ENCODE measurements around the gene CFAP90.

The CFAP90 gene

DNA sequence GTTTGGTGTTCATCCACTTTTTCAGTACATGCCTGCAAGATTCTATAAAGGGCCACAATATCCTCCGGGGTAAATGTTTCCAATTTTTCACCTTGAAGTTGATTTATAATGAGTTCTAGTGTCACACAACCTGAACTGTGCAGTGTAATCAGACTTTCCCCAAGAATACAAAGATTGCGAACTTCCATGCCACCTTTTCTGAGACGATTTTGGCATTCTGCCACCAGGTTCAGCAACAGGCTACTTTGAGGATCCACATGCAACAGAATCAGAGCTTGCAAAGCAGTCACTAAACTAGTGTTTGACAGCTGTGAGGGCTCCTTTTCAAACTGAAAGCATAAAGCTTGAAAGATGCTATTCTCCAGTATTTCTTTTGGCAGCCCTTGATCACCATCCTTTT lies 16.3 kb upstream of the CFAP90 start:
- DNase-seq = no peak

DNA sequence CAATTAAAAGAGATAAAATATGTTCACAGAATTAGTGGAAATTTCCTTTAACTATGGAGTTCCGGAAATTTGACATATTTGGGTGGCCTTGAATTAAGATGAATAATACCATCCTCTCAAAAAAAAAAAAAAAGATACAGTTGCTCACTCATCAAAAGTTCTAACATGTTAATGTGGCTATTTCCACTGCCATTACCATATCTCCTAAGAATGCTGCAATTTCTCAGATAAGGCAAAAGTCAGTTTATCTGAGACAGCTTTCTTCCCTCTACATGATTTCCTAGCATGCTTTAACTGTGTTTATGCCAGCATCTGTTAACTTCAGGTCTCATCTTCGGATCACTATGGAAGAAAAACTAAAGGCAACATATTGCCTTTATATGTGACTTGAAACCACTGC lies 15.3 kb upstream of the CFAP90 start:
- DNase-seq = no peak

DNA sequence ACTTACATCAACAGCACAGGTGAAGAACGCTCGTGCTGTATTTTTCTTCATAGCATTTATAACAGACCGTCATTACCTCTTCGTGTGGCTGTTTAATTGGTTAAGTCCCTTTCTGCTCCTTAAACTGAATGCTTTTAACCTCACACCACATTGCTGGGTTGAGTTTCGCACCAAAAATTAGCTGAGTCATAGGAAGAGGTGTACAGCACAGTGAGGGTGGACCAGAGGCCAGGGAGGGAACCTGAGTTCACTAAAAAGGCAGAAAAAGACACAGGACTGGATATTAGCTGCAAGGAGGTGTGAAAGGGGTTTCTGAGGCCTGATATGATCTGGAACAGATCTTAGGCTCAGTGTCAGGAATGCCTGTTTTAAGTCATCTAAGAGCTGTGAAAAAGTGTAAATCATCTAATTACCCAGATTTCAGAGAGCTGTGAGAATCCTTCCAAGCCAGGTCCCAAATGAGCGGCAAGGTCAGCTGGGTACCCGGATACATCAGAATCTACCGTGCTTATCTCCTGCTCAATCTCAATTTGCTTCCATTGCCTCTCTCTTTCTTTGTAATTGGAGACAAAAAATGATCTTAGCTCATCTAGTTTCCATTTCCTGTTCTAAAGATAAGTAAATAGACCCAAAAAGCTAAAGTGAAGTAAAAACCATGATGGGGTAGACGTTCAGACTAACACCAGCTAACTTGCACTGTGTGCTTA lies 7.1 kb upstream of the CFAP90 start:
- DNase-seq = no peak

DNA sequence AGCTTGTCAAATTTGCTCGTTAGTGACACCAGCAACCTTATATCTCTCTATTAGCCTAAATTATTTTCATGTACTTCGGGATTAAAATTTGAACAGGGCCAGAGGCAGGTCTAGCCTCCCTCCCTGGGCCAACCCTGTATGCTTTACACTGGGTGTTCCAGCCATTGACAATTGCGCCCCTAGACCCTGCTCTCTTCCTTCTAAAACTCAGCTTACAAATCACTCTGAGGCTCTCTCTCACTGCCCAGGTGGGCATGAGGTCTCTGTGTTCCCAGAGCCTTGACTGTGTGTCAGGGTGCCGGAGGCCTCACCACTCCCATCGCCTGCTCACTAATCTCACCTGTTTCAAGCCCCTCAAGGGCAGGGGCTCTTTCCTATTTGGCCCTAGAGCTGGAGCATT lies 6.4 kb upstream of the CFAP90 start:
- DNase-seq = no peak

DNA sequence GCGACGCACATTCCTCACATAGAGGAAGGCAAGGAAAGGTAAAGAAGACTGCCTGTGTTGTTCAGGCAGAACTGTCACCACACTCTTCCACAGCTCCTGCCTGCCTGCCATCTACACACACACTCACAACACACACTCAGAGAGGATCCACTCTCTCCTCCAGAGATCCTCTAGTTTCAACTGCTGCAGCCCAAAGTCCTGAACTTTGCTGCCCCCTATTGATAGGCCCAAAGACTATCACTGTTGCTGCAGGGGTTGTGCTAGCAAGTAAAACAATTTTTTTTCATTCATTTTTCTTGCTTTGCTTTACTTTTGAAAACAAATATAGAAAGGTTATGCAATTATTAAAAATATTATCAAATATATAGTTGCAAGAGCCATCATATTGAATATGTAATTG lies 5.9 kb upstream of the CFAP90 start:
- peak; percentile 22 for DNase-seq

DNA sequence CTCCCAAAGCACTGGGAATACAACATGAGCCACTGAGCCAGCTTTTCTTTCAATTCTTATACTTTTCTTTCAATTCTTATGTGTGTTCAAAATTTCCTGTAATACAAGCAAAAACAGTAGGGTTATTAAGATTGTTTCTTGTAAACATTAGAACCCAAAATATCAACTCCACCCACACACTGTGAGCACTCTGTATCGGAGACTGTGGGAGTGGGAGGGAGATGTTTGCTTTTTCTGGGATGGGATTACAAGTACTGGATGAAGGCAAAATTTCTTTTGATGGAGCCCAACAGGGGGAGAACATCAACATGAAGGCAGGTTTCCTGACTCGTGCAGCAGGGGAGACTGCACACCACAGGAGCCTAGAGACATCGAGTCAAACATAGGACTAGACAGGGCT lies 4.7 kb upstream of the CFAP90 start:
- no peak for DNase-seq

DNA sequence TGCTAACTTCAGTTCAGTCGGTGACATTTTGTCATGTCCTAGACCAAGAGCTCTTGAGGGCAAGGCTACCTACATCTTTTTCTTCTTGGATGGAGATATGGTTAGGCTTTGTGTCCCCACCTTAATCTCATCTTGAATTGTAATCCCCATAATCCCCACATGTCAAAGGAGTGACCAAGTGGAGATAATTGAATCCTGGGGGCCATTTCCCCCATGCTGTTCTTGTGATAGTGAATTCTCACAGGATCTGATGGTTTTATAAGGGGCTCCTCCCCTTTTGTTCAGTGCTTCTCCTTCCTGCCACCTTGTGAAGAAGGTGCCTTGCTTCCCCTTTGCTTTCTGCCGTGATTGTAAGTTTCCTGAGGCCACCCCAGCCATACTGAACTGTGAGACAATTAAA lies 2.1 kb upstream of the CFAP90 start:
- no peak for DNase-seq

DNA sequence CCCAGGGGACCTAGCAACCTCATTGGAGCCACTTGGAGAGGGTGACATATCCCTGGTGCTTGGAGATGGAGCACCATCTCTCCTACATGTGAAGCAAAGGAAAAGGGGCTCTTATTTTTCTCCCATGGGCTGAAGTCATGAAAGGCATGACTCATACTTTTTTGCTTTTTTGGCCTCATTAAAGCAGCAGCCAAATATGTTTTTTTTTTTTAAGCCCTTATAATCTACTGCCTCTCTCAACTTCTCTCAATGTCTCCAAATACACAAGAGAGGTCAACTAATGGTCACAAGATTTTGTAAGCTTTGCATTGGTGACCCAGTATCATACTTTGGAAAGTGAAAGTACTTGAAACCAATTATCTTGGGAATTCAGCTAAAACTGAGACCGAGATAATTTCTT lies 1.6 kb upstream of the CFAP90 start:
- no peak for DNase-seq

DNA sequence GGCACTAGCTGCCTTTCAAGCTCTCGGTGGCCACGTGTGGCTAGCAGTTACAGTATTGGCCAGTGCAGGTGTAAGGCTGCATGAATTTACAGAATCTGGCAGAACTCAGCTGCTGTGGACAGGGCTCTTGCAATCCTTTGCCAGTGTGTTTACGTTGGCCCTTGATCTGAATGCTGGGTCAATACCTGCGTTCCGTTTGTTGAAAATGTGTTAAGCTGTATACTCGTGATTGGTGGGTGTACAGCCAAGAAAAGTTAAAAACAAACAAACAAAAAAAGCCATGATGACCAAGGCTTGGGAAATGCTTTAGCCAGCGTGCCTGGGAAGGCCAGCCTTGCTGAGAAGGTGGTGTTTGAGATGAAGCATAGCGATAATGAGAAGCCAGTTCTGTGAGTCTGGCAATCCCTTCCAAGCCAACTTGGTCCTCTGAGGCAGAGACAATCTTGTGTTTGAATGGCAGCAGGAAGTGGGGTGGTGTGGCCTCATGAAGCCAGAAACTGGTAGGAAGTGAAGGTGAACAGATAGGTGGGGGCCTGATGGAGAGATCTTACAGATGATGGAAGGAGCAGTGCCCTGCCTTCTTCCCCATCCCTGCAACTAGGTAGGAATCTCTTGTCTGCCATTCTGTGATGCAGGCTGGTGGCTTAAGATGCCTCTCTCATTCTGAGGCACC lies 820 bp upstream of the CFAP90 start:
- no peak for DNase-seq

DNA sequence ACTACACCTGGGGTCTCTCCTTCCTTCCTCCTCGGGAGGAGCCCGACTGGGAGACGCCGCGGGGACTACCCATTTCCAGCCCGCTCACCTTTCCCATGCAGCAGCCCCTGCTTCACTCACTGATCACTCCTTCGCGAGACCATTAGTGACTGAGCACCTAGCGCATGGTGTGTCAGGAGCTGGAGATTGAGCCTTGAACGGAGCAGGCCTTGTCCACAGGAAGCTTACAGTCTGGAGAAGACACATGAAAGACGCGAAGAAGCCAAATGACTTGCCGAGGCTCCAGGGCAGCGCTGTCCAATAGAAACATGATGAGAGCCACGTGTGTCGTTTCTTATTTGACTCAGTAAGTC lies 283 bp upstream of the CFAP90 start:
- DNase-seq = no peak

DNA sequence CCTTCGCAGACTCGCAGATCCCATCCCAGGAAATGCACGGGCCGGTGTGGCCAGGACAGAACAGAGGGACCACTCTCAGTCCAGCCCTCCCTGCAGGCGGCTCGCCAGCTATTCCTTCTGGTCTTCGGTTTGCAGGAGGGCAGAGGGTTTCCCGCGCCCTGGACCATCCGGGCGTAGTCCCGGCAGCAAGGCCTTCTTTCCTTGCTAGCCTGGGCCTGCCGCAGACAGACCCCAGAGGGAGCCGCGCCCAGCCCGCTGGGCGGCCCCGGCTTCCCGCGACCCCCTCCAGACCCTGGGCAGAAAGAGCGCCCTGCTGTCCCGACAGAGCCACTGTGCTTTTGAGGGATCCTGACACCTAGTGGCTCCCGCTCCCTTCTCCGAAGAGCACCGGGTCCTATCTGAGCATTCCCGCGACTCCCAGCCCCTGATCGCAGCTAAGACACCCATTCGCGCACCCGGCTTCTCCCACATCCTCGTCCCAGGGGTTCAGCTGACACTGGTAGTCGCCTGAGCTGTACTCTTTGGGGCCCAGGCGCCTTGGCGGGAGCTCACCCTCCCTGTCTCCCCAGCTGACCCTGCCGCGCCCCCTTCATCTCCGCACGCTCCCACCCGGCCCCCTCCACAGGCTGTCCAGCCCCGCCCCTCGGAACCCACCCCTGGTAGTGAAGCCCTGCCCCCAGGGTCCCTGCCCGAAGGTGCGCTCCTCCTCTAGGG lies 1.1 kb downstream of the CFAP90 start:
- DNase-seq = no peak

DNA sequence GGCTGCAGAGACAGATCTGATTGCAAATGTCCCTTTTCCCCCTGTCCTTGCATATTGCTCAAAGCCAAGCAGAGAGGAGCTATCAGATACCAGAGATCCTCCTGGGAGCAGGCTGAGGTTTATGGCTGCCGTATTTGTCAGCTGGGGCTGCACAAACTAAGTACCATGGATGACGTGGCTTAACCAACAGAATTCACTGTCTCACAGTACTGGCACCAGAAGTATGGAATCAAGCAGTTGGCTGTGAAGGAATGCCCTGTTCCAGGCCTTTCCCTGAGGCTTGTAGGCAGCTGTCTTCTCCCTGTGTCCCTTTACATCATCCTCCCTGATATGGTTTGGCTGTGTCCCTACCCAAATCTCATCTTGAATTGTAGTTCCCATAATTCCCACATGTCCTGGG lies 2.6 kb downstream of the CFAP90 start:
- DNase-seq = no peak

DNA sequence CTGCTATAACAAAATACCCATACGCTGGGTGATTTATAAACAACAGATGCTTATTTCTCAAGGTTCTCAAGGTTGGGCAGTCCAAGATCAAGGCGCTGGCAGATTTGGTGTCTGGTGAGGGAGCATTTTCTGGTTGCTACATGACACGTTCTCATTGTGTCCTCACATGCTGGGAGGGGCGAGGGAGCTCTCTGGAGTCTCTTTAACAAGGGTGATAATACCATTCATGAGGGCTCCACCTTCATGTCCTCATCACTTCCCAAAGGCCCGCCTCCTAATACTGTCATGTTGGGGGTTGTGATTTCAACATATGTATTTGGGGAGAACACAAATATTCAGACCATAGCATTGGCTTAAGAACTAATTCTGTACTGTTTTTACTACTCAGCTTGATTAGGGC lies 4.6 kb downstream of the CFAP90 start:
- no peak for DNase-seq

DNA sequence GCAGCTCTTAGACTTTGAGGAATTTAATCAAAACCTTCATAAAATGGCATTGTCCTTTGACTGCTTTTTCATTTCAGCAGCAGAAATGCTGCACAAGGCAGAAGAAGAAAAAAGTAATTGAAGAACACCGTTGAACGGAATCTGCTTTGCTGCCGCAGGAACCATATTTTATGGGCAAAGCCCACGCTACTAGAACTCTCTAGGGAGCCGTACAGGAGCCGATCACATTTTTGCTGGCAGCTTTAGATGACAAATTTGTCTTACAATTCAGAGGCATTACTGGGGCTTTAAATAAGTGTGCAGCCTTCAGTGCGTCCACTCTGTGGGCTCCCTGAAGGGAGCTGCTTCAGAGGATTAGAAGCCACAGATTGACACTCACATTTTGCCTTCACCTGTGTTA lies 5.4 kb downstream of the CFAP90 start:
- no peak for DNase-seq

DNA sequence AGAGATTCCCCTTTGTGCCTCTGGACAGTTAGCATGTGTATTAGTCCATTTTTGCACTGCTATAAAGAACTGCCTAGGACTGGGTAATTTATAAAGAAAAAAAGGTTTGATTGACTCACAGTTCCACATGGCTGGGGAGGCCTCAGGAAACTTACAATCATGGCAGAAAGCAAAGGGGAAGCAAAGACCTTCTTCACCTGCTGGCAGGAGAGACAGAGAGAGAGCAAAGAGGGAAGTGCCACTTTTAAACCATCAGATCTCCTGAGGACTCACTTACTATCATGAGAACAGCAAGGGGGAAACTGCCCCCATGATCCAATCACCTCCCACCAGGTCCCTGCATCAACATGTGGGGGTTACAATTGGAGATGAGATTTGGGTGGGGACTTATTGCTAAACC lies 6.0 kb downstream of the CFAP90 start:
- DNase-seq = no peak

DNA sequence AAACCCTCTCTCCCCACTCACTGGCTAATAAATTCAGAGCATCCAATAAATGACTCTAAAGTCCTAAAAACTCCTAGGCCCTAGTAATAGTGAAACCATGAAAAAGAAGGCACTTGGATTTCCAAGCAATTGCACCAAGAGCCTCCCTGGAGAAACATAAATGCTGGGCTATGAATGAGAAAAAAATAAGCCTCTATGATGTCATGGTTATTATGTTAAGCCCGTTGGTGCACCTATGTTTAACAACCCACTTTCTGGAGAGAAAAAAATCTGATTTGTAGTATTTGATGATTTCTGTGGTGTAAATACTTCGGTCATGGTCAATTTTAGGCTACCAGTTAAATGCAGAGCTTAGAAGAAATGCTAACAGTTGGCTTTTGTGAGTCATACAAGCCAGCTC lies 8.4 kb downstream of the CFAP90 start:
- no peak for DNase-seq

DNA sequence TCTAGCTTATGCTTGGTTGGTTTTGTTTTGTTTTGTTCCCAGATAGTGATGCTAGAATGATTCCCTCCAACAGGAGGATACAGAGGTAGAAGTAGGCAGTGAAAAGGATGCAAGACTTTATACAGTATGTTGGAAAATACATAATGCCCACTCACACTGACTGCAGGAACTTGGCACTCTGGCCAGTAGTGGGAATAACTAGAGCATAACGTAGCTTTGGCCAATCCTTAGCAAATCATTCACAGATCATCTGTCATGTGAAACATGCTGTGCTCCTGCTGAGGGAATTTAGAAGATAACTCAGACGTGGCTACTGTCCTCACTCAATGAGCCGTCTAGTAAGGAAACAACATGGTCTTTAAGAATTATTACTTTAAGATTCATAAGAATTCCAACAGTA lies 13.5 kb downstream of the CFAP90 start:
- no peak for DNase-seq

DNA sequence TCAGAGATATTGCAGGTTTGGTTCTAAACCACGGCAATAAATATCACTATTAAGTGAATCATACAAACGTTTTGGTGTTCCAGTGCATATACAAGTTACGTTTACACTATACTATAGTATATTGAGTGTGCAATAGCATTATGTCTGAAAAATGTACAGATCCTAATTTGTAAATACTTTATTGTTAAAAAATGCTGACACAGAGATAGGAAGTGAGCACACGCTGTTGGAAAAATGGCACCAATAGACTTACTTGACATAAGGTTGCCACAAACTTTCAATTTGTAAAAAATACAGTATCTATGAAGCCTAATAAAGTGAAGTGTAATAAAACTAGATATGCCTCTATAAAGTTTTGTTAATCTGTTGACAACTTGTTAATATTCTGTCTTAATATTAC lies 16.0 kb downstream of the CFAP90 start:
- DNase-seq = no peak

DNA sequence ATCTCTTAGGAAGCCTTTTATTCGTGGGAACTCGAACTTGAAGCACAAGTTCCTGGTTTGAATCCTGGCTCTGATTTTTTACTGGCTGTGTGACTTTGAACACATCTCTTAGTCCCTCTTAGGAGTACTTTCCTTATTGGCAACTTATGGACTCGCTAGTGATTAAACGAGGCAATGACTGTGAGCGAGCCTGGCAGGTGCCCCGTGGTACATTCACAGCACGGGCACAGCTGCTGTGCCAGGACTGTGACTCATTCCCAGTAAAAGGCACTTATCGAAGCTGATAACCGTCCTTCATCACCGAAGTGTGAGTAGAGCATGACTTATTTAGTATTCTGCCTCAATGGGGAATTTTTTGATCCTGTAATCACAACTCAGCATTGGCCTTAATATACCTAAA lies 22.7 kb downstream of the CFAP90 start:
- DNase-seq = no peak

DNA sequence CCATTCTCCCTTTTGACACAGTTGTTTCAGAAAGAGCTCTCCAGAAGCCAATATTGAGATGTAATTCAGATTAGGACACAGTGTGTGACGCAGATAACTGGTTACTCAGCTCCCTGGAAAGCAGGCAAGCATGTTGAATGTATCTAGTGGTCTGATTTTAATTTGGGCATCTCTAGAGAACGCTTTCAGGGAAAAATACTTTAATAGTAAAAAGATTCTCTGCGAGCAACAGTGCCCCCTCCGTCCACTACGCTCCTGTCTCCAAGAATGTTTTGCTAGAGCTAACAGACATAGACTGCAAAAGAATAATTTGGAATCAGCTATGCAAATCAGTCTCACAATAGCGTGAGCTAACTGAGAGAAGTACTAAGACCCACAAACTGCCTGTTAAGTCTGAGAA lies 23.3 kb downstream of the CFAP90 start:
- no peak for DNase-seq

DNA sequence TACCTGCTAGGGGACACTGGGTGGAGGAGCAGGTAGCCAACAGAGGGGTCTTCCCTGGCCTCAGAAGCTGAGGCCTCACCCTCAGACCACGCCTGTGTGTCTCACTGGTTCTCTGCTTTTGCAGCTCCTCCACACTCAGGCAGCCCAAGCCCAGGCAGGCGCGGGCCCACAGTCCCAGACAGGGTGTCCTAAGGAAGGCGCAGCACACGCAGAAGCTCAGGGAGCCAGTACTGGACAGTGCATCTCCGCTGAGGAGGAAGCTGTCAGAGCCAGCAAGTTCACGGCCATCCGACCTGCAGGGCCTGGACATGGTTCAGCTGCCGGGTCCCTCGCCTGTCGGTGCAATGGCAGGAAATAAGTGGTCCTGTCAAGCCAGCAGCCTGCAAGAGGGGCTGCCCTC lies 25.3 kb downstream of the CFAP90 start:
- no peak for DNase-seq

DNA sequence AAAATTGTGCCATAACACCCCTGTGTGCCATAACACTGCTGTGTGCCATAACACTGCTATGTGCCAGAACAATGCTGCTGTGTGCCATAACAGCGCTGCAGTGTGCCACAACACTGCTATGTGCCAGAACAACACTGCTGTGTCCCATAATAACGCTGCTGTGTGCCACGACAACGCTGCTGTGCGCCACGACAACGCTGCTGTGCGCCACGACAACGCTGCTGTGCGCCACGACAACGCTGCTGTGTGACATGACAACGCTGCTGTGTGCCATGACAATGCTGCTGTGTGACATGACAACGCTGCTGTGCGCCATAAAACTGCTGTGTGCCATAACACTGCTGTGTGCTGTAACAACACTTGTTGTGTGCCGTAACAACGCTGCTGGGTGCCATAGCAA lies 25.9 kb downstream of the CFAP90 start:
- no peak for DNase-seq

DNA sequence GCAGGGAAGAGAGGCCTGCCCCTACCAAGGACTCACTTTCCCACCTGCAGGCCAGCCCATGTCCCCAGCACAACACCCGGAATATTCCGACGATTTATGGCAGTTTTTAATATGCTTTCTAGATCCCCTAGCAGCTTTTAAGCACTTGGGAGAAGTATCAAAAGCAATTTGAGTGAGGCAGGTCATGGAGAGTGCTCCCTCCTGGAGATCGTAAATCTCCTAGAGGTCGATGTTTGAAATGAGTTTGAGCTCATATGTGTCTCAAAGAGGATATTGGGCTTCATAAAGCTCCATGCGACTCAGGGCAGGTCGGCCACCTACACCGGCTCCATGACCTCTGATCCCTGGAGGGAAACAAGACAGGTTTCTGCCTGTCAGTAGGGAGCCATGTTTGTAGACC lies 27.3 kb downstream of the CFAP90 start:
- no peak for DNase-seq

DNA sequence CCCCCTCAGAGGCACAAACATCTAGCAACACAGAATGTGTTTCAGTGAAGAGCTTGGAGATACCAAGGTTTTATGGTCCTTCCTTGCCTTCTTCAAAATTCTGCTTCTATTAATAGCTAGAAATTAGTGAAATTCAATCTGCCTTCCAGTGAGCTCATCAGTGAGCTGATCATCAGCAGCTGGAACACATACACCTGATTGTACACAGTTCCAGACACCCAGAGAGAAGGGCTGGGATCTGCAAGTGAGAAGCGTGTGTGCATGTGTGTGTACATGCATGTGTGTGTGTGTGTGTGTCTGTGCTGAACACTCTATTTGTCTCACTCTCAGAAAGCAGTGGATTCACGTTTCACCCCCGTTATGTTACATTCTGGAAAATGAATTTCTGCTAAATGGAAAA lies 28.5 kb downstream of the CFAP90 start:
- no peak for DNase-seq

DNA sequence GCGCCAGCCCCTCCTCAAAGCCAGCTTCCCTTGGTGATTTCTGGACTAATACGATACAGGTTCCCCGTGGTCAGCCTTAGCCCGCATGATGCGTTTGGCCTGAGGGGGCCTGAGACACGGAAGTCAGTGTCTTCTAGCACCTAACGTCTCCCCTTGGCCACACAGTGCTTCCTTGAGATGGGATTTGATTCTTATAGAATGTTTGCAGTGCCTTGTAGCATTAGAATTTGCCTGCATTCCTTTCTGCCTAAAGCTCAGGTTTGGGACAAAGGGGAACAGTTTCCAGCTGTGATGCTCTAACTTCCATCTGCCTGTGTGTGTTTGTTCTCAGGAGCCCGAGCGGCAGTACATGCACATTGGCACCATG lies 34.4 kb downstream of the CFAP90 start:
- DNase-seq = no peak

Measured in activated naive CD4-positive, alpha-beta T cell treated with Interleukin-2 at 50 U/mL for 16 hours (primary cell).